ENCODE measurements around the gene PLXNA3. TPM values are rescaled to one million over a fixed set of nuclear protein-coding genes. Genes with fewer than 3 reads are reported as not detected.

Gene PLXNA3
- total and polyA plus RNA-seq, 2 experiments from 2014 or later: 2.7 to 5.4 TPM

DNA sequence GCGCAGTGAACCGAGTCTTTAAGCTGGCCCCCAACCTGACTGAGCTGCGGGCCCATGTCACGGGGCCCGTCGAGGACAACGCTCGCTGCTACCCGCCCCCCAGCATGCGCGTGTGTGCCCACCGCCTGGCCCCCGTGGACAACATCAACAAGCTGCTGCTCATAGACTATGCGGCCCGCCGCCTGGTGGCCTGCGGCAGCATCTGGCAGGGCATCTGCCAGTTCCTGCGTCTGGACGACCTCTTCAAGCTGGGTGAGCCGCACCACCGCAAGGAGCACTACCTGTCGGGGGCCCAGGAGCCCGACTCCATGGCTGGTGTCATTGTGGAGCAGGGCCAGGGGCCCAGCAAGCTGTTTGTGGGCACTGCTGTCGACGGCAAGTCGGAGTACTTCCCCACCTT, 2.2 kb downstream of the PLXNA3 start:
- Histone ChIP-seq H2AFZ (no peak overlapping the region), H3K9me2 (ENCODE audit: insufficient read depth) (no peaks in the 10 kb centered on the region), H3K4me2 (no peak overlapping the region), H3K4me1 (ENCODE audit: insufficient read depth) (no peaks in the 10 kb centered on the region), H3K4me3 (no peak overlapping the region), H4K20me1 (replicated peaks; ENCODE audit: insufficient read depth) (no peaks in the 10 kb centered on the region), H3K79me2 (replicated peaks; ENCODE audit: insufficient read depth) (no peaks in the 10 kb centered on the region), H3K27ac (ENCODE audit: low read depth) (no peak overlapping the region), H3K27me3 (ENCODE audit: insufficient read depth) (no peaks in the 10 kb centered on the region; the same call in 1 of the 2 replicates), H3F3A (replicated peaks; ENCODE audit: low read depth) (no peaks in the 10 kb centered on the region), H3K36me3 (ENCODE audit: insufficient read depth) (no peaks in the 10 kb centered on the region)
- Mint-ChIP-seq H3K36me3 (ENCODE audit: low read depth) (peaks cover 13% of the 10 kb centered on the region; the same call in 2 of the 3 replicates), H3K27me3 (ENCODE audit: insufficient read depth, low read depth, poor library complexity) (peaks cover 5% of the 10 kb centered on the region), H3K4me3 (no peak overlapping the region), H3K27ac (no peak overlapping the region), H3K9me3 (no peaks in the 10 kb centered on the region), H3K4me1 (no peaks in the 10 kb centered on the region; the same call in 2 of the 3 replicates)
- no peak for ATAC-seq
- no peak for DNase-seq (ENCODE audit: low spot score)
- TF ChIP-seq STAT1 (IDR thresholded peaks at IDR 0.05; ENCODE audit: unreplicated experiment): no peak
- TF ChIP-seq, protein P1, sequence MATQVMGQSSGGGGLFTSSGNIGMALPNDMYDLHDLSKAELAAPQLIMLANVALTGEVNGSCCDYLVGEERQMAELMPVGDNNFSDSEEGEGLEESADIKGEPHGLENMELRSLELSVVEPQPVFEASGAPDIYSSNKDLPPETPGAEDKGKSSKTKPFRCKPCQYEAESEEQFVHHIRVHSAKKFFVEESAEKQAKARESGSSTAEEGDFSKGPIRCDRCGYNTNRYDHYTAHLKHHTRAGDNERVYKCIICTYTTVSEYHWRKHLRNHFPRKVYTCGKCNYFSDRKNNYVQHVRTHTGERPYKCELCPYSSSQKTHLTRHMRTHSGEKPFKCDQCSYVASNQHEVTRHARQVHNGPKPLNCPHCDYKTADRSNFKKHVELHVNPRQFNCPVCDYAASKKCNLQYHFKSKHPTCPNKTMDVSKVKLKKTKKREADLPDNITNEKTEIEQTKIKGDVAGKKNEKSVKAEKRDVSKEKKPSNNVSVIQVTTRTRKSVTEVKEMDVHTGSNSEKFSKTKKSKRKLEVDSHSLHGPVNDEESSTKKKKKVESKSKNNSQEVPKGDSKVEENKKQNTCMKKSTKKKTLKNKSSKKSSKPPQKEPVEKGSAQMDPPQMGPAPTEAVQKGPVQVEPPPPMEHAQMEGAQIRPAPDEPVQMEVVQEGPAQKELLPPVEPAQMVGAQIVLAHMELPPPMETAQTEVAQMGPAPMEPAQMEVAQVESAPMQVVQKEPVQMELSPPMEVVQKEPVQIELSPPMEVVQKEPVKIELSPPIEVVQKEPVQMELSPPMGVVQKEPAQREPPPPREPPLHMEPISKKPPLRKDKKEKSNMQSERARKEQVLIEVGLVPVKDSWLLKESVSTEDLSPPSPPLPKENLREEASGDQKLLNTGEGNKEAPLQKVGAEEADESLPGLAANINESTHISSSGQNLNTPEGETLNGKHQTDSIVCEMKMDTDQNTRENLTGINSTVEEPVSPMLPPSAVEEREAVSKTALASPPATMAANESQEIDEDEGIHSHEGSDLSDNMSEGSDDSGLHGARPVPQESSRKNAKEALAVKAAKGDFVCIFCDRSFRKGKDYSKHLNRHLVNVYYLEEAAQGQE (IDR thresholded peaks at IDR 0.05; ENCODE audit: unreplicated experiment): no peak
- no peak for TF ChIP-seq EZH2phosphoT487 (IDR thresholded peaks at IDR 0.05; ENCODE audit: unreplicated experiment)

DNA sequence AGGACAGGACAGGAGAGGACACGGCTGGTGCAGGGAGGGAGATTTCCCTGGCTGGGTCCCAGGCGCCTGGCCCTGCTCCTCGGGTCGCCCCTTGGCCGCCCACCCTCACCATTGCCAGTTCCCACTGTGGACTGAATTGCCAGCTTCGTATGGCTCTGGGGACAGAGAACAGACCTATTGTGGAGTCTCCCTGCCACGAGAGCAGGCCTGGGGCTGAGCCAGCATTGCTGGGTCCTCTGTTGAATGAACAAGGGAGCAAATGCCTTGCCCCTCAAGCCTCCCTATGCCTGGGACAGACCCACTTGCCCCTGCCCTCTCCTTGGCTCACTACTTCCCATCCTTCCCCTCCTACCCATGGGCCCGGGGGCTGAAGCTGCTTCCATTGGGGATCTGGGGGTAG, 4.3 kb downstream of the PLXNA3 start:
- Histone ChIP-seq H3K36me3 (ENCODE audit: insufficient read depth) (no peaks in the 10 kb centered on the region), H2AFZ (no peak overlapping the region), H3K79me2 (replicated peaks; ENCODE audit: insufficient read depth) (no peaks in the 10 kb centered on the region), H3F3A (replicated peaks; ENCODE audit: low read depth) (no peaks in the 10 kb centered on the region), H3K9me2 (ENCODE audit: insufficient read depth) (no peaks in the 10 kb centered on the region), H4K20me1 (replicated peaks; ENCODE audit: insufficient read depth) (no peaks in the 10 kb centered on the region), H3K4me2 (no peak overlapping the region), H3K27me3 (ENCODE audit: insufficient read depth) (no peaks in the 10 kb centered on the region; the same call in 1 of the 2 replicates), H3K4me3 (no peak overlapping the region), H3K4me1 (ENCODE audit: insufficient read depth) (no peaks in the 10 kb centered on the region), H3K27ac (ENCODE audit: low read depth) (no peak overlapping the region)
- Mint-ChIP-seq H3K36me3 (ENCODE audit: low read depth) (peaks cover 11% of the 10 kb centered on the region; the same call in 2 of the 3 replicates), H3K27ac (no peak overlapping the region), H3K4me3 (no peak overlapping the region), H3K9me3 (no peaks in the 10 kb centered on the region), H3K4me1 (no peaks in the 10 kb centered on the region; the same call in 2 of the 3 replicates), H3K27me3 (ENCODE audit: insufficient read depth, low read depth, poor library complexity) (peaks cover 2% of the 10 kb centered on the region)
- no peak for ATAC-seq
- no peak for DNase-seq (ENCODE audit: low spot score)
- no peak for TF ChIP-seq STAT1 (IDR thresholded peaks at IDR 0.05; ENCODE audit: unreplicated experiment)
- no peak for TF ChIP-seq CREB1 (CRISPR knock-in tag; IDR thresholded peaks at IDR 0.05; ENCODE audit: low read depth)
- TF ChIP-seq, protein P2, sequence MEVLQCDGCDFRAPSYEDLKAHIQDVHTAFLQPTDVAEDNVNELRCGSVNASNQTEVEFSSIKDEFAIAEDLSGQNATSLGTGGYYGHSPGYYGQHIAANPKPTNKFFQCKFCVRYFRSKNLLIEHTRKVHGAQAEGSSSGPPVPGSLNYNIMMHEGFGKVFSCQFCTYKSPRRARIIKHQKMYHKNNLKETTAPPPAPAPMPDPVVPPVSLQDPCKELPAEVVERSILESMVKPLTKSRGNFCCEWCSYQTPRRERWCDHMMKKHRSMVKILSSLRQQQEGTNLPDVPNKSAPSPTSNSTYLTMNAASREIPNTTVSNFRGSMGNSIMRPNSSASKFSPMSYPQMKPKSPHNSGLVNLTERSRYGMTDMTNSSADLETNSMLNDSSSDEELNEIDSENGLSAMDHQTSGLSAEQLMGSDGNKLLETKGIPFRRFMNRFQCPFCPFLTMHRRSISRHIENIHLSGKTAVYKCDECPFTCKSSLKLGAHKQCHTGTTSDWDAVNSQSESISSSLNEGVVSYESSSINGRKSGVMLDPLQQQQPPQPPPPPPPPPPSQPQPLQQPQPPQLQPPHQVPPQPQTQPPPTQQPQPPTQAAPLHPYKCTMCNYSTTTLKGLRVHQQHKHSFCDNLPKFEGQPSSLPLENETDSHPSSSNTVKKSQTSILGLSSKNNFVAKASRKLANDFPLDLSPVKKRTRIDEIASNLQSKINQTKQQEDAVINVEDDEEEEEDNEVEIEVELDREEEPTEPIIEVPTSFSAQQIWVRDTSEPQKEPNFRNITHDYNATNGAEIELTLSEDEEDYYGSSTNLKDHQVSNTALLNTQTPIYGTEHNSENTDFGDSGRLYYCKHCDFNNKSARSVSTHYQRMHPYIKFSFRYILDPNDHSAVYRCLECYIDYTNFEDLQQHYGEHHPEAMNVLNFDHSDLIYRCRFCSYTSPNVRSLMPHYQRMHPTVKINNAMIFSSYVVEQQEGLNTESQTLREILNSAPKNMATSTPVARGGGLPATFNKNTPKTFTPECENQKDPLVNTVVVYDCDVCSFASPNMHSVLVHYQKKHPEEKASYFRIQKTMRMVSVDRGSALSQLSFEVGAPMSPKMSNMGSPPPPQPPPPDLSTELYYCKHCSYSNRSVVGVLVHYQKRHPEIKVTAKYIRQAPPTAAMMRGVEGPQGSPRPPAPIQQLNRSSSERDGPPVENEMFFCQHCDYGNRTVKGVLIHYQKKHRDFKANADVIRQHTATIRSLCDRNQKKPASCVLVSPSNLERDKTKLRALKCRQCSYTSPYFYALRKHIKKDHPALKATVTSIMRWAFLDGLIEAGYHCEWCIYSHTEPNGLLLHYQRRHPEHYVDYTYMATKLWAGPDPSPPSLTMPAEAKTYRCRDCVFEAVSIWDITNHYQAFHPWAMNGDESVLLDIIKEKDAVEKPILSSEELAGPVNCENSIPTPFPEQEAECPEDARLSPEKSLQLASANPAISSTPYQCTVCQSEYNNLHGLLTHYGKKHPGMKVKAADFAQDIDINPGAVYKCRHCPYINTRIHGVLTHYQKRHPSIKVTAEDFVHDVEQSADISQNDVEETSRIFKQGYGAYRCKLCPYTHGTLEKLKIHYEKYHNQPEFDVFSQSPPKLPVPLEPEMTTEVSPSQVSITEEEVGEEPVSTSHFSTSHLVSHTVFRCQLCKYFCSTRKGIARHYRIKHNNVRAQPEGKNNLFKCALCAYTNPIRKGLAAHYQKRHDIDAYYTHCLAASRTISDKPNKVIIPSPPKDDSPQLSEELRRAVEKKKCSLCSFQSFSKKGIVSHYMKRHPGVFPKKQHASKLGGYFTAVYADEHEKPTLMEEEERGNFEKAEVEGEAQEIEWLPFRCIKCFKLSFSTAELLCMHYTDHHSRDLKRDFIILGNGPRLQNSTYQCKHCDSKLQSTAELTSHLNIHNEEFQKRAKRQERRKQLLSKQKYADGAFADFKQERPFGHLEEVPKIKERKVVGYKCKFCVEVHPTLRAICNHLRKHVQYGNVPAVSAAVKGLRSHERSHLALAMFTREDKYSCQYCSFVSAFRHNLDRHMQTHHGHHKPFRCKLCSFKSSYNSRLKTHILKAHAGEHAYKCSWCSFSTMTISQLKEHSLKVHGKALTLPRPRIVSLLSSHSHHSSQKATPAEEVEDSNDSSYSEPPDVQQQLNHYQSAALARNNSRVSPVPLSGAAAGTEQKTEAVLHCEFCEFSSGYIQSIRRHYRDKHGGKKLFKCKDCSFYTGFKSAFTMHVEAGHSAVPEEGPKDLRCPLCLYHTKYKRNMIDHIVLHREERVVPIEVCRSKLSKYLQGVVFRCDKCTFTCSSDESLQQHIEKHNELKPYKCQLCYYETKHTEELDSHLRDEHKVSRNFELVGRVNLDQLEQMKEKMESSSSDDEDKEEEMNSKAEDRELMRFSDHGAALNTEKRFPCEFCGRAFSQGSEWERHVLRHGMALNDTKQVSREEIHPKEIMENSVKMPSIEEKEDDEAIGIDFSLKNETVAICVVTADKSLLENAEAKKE (CRISPR knock-in tag; IDR thresholded peaks at IDR 0.05): no peak
- TF ChIP-seq, protein P3, sequence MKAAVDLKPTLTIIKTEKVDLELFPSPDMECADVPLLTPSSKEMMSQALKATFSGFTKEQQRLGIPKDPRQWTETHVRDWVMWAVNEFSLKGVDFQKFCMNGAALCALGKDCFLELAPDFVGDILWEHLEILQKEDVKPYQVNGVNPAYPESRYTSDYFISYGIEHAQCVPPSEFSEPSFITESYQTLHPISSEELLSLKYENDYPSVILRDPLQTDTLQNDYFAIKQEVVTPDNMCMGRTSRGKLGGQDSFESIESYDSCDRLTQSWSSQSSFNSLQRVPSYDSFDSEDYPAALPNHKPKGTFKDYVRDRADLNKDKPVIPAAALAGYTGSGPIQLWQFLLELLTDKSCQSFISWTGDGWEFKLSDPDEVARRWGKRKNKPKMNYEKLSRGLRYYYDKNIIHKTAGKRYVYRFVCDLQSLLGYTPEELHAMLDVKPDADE (IDR thresholded peaks at IDR 0.05): no peak
- no peak for TF ChIP-seq ZNF331 (CRISPR knock-in tag; IDR thresholded peaks at IDR 0.05; ENCODE audit: low read depth)
- TF ChIP-seq ZNF114 (CRISPR knock-in tag; IDR thresholded peaks at IDR 0.05): no peak
- TF ChIP-seq NANOG (IDR thresholded peaks at IDR 0.05; ENCODE audit: borderline replicate concordance): no peak
- TF ChIP-seq JUNB (IDR thresholded peaks at IDR 0.05; ENCODE audit: unreplicated experiment): no peak
- TF ChIP-seq EZH2 (IDR thresholded peaks at IDR 0.05; ENCODE audit: low read depth, unreplicated experiment): no peak
- TF ChIP-seq EZH2phosphoT487 (IDR thresholded peaks at IDR 0.05; ENCODE audit: unreplicated experiment): no peak

Data from GM23338 (cell line).